Esophagus squamous epithelium (tissue), 4 donors: Measurements from ENCODE around the gene ARL4C.
A peak's percentile ranks its signal among the peaks of the same experiment; 100 is the strongest.

Source experiments
- CTCF ChIP-seq, 6 experiments: fragments of 450-650 bp in 4 of 6; fragments of 200-600 bp in 2 of 6; sonication (generic) in 2 of 6; IDR thresholded peaks; one replicate each; pipeline ENCODE4 v1.5.1; 2016 to 2019; ENCODE audit warnings: antibody characterized with exemption in 6 of 6, mild to moderate bottlenecking in 4 of 6, moderate library complexity in 4 of 6
- POLR2A ChIP-seq, 4 donors: fragments of 450-650 bp; IDR thresholded peaks; one replicate each; pipeline ENCODE4 v1.6.1; 2017; ENCODE audit warnings: antibody characterized with exemption in 4 of 4, mild to moderate bottlenecking in 4 of 4, moderate library complexity in 3 of 4

- TF ChIP-seq CTCF (IDR thresholded peaks at IDR 0.05) = peak; percentile 68 to 98 (median 86)
- TF ChIP-seq POLR2A (IDR thresholded peaks at IDR 0.05) = no peak
These were observed 48.1 kb upstream of the ARL4C start for GRCh38 chr2:234544659-234545611.
